Measurements from ENCODE around the gene MAP2K5.

The MAP2K5 gene

DNA sequence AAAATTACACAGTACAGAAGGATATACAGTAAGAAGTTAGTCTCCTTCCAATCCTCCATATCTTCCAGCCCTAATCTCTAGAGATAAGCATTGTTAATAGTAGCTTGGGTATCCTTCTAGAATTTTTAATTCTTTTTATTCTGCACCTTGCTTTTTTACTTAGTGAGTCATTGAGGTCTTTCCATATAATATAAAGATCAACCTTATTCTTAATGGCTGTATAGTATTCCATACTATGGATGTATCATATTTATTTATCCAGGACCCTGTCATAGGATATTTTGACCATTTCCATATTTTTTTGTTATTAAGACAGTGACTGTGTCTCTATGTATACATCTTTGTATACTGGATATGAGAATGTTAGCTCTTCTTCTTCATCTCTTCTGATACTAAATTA is 246.5 kb downstream of the MAP2K5 start:
- no peak for DNase-seq

DNA sequence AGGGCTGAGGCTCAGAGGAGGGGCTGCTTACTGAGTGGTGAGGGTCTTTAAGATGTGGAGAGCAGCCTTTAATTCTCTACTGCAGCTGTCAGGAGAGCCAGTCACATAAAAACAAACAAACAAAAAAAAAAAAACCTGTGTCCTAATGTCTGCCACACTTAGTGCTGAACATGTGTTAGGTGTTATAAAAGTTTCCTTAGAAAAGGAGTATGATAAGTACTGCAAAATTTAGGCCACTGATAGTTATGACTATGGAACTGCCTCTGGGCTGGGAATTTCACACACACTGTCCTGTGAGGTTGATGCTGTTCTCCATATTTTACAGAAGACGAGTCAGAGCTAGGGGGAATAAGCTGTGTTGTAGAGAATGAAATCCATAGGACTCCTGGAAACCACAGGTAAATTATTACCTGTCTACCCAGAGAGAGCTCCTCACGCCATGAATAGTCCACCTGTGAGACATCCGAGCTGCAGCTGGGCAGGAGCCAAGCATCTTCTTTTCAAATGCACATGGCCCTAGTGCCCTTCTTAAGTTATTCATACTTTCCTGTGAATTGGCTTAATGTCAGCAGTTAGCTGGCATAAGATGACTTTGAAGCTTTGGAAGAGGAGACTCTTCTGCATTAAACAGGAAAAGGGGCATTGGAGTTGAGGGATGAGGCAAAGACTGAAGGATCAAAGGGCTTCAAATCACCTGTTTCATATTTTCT is 248.3 kb downstream of the MAP2K5 start:
- no peak for DNase-seq

GRCh38 chr15:67792250-67792942 is 249.9 kb downstream of the MAP2K5 start:
- DNase-seq, result no peak

DNA sequence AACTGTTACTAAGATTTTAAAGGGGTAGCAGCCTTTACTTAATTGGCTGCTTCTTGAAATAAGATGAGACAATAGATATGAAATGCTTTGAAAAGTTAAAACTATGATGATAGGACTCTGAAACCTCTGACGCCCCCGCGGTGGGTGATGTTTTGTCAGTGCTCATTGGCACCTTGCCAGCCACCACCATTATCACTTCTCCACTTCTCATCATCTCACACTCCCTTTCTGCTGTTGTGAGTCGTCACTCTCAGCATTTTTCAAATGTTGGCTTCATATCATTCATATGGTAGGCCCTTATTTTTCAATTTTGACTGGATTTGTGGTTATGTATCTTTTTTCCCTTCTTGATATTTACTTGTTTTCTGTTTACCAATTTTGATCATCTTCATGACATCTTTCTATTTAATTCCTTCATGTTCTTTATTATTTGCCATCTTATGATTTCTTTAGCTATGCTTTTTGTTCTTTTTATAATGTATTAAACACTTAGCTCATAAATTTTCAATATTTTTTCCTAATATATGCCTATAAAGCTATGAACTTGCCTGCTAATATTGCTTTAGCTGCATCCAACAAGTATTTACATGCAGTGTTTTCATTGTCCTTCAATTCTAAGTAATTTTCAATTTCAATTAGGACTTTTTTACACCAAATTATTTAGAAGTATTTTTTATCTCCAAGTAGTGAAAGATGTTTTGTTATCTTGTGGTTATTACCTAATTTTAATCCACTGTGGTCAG is 252.5 kb downstream of the MAP2K5 start:
- DNase-seq, result no peak

DNA sequence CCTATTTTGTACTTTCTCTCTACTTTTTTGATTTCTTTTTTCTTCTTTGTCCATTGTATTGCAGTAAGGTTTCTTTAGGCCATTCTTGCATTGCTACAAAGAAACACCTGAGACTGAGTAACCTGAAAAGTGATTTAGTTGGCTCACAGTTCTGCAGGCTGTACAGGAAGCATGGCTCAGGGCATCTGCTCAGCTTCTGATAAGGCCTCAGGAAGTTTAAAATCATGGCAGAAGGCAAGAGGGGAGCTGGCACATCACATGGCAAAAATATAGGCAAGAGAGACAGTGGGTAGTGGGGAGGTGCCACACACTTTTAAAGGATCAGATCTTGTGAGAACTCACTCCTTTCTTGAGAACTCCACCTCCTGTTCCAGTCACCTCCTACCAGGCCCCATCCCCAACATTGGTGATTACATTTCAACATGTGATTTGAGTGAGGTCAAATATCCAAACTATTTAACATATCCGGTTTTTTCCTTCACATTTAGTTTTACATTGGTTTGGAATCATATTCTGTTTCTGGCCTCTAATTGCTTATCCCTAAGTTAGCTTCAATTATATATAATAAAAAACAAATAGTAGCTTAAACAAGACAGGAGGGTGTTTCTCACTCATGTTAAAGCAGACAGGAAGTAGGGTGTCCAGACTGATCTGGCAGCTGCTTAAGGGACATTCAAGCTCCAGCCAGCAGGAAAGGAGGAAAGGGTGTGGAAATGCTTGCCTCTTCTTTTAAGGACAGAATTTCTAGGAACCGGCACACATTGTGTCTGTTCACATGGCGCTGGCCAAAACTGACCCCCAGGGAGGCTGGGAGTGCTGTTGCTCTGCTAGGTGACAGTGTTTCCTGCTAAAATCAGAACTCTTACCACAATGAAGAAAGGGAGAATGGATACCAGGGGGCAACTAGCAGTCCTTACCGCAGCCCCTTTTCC is 254.0 kb downstream of the MAP2K5 start:
- no peak for DNase-seq

GRCh38 chr15:67799801-67800205 is 257.3 kb downstream of the MAP2K5 start:
- DNase-seq, result no peak

DNA sequence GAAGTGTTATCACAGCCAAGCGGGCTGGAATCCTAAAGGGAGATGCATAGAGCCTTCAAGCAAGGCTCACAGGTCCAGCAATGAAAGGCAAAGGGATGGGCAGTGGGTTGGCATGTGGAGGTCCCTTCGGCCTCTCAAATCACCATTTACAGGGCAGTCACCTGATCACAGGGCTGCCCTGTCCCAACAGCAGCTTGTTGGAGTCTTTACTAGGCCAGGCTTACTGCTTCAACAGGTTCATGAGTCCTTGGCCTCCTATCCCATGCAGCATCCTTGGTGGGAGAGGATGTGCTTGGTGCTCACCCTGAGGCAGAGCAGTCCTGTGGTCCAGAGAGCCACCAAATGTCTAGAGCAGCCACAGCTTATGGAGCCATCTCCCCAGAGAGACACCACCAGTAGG is 258.6 kb downstream of the MAP2K5 start:
- DNase-seq, result no peak

DNA sequence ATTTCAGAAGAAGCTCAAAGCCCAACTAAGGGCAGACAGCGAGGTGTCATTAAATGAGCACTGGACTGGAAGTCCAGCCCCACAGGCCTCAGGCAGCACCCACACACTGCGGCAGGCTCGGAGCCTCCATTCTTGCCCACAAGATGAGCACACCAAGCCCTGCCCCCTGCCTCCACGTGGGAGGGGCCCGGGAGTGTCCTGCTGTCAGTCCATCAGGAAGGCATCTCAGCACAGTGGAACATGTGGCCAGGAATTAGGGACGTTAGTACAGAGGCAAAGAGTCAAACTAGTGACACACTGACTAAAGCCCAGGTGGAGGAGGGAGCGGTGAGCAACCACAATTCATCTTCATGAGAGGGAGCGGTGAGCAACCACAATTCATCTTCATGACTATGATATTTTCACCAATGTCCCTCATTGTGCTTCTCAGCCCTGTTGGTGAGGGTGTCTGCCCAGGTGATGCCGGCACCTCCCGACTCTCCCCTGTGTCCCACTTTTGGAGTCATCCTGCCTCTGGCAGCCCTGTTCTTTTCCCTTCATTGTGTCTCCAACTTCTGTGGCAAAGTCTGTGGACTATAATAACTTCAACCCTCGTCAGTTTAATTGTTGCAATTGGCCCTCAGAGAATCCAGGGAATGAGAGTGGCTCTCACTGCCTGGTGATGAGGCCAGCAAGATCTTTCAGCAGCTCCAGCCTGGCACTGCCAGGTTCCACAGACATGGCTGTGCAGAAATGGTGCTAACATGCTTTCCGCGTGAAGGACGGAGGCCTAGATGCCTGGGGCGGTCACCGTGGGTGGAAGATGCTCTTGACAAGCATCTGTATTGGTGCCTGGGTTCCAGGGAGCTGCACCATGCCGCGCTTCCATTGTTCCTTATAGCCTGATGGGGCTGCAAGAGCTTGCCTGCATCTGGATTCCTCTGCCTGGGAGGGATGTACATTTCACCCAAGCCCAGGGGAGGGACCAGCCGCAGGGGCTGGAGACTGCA is 259.7 kb downstream of the MAP2K5 start:
- DNase-seq, result no peak

DNA sequence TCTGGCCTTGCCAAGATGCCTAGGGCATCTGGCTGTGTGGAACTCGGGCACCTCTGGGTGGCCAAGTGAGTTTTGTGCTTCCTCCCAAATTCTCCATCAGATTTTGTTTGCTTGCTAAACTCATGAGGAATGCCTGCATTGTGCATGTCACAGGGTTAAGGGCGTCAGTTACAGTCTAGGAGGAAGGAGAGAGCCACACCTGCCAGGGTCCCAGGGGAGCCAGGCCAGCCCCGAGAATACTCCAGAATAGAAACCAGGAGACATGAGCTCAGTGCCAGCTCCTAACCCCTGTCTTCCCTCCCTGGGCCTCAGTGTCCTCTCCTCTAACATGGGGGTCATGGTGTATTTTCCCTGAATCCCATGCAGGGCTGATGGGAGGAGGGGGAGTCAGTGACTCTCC is 260.8 kb downstream of the MAP2K5 start:
- no peak for DNase-seq

- DNase-seq, result no peak
Observed at GRCh38 chr15:67803996-67804843, 261.7 kb downstream of the MAP2K5 start.

DNA sequence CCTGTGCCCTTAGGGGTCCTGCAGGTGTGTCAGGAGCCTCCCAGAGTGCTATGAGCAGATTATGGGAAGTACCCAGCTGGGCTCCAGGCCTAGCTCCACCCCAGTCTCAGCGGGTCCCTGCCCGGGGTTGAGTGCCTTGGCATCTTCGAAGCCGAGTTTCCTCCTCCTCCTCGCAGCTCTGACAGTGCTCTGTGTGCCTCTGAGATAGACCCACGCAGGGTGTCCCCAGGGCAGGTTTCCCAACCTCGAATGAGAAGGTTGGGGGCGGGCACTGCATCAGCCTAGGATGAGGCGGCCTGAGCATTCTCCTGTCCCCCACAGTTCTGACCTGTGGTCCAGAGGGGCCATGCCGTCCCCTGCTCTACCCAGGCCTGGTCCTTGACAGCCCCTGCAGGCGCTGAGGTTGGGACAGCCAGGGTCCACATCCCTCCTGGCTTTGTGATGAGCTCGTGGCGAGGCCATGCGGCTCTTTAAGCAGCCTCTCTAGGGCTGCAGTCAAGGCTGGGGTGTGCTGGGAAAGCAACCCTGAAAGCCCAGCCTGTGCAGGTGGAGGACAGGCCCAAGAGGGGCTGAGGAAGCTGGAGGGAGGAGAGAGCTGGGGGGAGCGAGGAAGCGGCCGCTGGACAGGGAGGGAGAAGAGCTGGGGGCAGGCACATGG is 262.6 kb downstream of the MAP2K5 start:
- no peak for DNase-seq

DNA sequence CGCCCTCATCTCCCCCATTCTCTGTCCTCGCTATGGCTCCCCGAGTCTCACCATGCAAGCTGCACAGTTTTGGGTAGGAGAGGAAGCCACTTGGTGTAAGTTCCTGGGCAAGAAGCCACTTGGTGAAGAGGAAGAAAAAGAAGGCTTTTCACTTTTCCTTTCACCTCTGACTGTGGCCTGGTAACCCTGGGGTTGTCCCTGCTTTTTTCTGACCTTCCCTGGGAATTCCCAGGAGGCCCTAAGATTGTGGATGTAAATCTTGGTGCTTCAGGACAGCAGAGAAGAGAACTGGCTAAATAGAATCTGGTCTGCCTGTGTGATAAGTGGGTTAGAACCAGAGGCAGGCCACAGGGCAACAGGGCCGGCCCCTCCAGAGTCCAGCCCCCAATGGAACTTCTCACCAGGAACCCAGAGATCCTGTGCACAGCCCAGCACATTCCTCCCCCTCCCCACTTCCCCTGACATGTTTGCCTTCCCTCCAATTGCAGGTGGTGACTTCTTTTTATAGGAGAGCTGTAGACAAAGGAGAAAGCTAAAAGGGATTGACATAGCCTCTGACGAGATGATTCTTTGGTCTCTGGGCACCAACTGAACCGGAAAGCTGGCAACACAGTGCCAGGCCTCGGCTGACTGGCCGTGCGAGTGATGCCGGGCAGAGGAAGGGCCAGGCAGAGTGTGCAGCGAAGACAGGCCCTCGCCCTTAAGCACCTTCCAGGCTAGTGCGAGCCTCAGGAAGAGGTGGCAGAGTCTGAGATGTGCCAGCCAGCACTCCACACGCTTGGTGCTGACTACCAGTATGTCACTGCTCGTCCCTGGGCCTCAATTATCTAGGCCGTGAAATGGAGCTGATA is 263.4 kb downstream of the MAP2K5 start:
- DNase-seq, result no peak

DNA sequence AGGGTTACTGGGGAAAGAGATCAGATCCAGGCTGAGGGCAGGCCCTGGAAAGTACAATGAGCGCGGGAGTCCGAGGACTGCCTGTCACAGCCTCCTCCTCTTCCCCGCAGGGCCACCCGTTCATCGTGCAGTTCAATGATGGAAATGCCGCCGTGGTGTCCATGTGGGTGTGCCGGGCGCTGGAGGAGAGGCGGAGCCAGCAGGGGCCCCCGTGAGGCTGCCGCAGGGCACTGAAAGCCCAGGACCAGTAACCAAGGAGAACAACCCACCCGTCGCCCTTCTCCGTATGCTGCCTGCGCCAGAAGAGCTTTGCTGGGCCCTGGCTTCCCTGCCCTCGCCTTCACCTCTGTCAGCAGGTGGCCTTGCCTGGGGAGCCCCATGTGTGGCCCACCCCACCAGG is 264.0 kb downstream of the MAP2K5 start:
- no peak for DNase-seq

GRCh38 chr15:67807141-67807540 is 264.6 kb downstream of the MAP2K5 start:
- no peak for DNase-seq

DNA sequence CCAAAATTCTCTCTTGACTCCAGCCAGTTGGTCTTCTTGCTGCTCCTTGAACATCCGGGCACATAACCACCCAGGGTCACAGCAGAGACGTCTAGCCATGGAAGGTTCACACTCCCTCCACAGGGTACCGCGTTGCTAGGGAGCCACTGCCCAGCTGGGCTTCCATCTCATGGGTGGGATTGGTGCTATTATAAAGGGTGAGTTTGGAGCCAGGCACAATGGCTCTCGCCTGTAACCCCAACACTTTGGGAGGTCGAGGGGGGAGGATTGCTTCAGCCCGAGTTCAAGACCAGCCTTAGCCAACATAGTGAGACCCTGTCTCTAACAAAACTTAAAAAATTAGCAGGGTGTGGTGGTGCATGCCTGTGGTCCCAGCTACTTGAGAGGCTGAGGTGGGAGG is 265.3 kb downstream of the MAP2K5 start:
- DNase-seq, result no peak

DNA sequence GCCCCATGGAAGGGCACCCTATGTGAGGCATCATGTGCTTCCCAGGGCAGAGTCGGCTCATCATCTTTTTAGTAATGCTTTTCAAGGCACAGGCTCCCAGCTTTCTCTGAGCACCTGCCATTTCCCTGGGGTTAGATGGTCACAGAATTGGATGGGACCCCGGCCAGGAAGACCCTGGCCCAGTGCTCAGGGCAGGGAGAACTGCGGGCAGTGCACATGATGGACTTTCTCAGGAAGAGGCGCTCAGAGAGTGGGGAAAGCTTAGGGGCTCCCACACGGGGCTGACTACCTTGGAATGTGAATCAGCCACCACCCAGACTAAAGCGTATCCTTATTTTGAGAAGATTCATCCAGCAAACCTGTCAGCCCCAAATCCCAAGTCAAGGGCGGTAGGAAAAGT is 266.3 kb downstream of the MAP2K5 start:
- DNase-seq, result no peak

DNA sequence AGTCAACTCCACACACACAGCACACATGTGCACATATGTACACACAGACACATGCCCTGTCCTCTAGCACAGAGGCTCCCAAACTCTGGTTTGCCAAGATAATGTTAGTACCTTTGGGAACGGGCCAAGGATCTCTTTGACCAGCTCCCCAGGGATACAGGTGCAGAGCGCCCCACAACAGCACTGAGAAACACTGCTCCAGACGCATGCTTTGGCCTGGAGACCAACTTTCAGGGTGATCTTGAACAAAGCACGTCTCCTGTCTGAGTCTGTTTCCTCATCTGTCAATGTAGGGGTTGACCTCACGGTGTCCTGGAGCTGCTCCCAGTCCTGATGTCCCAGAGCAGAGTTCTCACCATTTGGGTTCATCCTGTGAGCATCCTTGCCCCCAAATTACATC is 266.9 kb downstream of the MAP2K5 start:
- DNase-seq, result no peak

DNA sequence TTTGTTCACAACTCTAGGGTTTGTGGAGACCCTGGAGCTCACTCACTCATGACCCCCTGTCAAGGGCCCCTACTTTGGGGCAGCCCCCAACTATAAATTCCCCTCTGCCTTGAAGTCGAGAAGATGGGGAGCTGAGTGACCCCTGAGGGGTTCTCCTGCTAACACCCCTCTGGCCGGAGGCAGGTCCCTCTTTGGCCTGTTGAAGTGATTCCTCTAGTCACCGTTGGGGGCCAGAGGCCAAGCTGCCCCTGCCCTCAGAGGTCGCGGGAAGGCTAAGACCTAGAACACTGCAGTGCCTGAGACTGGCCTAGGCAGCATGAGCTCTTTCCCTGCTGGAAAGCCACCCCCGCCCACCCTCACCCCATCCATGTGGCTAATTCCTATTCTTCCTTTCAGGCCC is 267.4 kb downstream of the MAP2K5 start:
- DNase-seq, result no peak

- no peak for DNase-seq
Observed at GRCh38 chr15:67812241-67812644, 269.7 kb downstream of the MAP2K5 start.
